ENCODE data around the gene UPK3A. TPM values are rescaled to one million over a fixed set of nuclear protein-coding genes. Genes with fewer than 3 reads are reported as not detected.

Gene UPK3A
- total and polyA plus RNA-seq, 10 of the 15 experiments (the other 5 are each of a cell fraction or from before 2014, with no cell fraction given), result not detected

- ATAC-seq, result no peak
- in situ Hi-C loops (cut with MboI), result no loop called here
- Histone ChIP-seq H3K27ac (ENCODE audit: control insufficient read depth, insufficient read depth) (no peak overlapping the region), H3K9me3 (replicated peaks; ENCODE audit: control insufficient read depth, insufficient read depth, low read length) (no peaks in the 10 kb centered on the region), H3K4me2 (ENCODE audit: control insufficient read depth, insufficient read depth) (no peak overlapping the region), H3K4me3 (no peak overlapping the region), H2AFZ (ENCODE audit: control insufficient read depth, low read depth, low read length) (no peak overlapping the region), H4K20me1 (ENCODE audit: control insufficient read depth, insufficient read depth) (no peaks in the 10 kb centered on the region), H3K4me1 (ENCODE audit: control insufficient read depth, insufficient read depth, low read length) (no peaks in the 10 kb centered on the region), H3K27me3 (replicated peaks in 1 of 2; ENCODE audit: control insufficient read depth in 2 of 2, insufficient read depth in 2 of 2, low read length in 1 of 2) (no peaks in the 10 kb centered on the region), H3K9ac (ENCODE audit: control insufficient read depth, insufficient read depth, low read length) (no peak overlapping the region), H3K36me3 (ENCODE audit: control insufficient read depth in 2 of 2, insufficient read depth in 2 of 2, low read length in 1 of 2) (peaks cover 12 to 13% of the 10 kb centered on the region in 2 experiments; a peak in 3 of 4 replicates), H3K79me2 (ENCODE audit: control insufficient read depth, insufficient read depth, low read length) (no peaks in the 10 kb centered on the region)
- no peak for DNase-seq (ENCODE audit: low read depth, low spot score)
- no peak for FAIRE-seq
- RAD21 ChIA-PET (ENCODE audit: unreplicated experiment), result no interaction called here
- POLR2A ChIA-PET, result no interaction called here
- WGBS (ENCODE audit: insufficient coverage, insufficient replicate concordance, low lambda C conversion rate, missing lambda C conversion rate), result 92% methylated on average over 29 of the region's 29 CpGs
- intact Hi-C loops (cut with micrococcal nuclease; ENCODE audit: unreplicated experiment), result no loop called here
- SMC1A ChIA-PET (ENCODE audit: uncharacterized antibody, unreplicated experiment), result no interaction called here
- CTCF ChIA-PET, result no interaction called here
- TF ChIP-seq SMC3 (IDR thresholded peaks at IDR 0.05; ENCODE audit: borderline replicate concordance, low read length) (no peak), PAX8 (IDR thresholded peaks at IDR 0.05) (no peak), CHD1 (IDR thresholded peaks at IDR 0.05; ENCODE audit: low read depth, low read length) (no peak), RFX5 (IDR thresholded peaks at IDR 0.05; ENCODE audit: low read depth, low read length) (no peak)
- BruUV-seq (replicated peaks), result no TSS peak
Observed at GRCh38 chr22:45335854-45336522, 51.2 kb downstream of the UPK3A start.

- BruUV-seq (replicated peaks), result no TSS peak
- peaks cover 12 to 15% of the 10 kb centered on the region in 2 experiments; a peak in 3 of 4 replicates for H3K36me3 ChIP-seq (ENCODE audit: control insufficient read depth in 2 of 2, insufficient read depth in 2 of 2, low read length in 1 of 2)
Observed at GRCh38 chr22:45336971-45337431, 52.3 kb downstream of the UPK3A start.

More at GRCh38 chr22:45336971-45337431, 52.3 kb downstream of the UPK3A start:
- Histone ChIP-seq H3K9me3 (replicated peaks; ENCODE audit: control insufficient read depth, insufficient read depth, low read length) (no peaks in the 10 kb centered on the region), H3K4me1 (ENCODE audit: control insufficient read depth, insufficient read depth, low read length) (no peaks in the 10 kb centered on the region), H4K20me1 (ENCODE audit: control insufficient read depth, insufficient read depth) (no peaks in the 10 kb centered on the region), H3K27ac (ENCODE audit: control insufficient read depth, insufficient read depth) (no peak overlapping the region), H2AFZ (ENCODE audit: control insufficient read depth, low read depth, low read length) (no peak overlapping the region), H3K79me2 (ENCODE audit: control insufficient read depth, insufficient read depth, low read length) (no peaks in the 10 kb centered on the region), H3K27me3 (replicated peaks in 1 of 2; ENCODE audit: control insufficient read depth in 2 of 2, insufficient read depth in 2 of 2, low read length in 1 of 2) (no peaks in the 10 kb centered on the region), H3K4me3 (no peak overlapping the region), H3K9ac (ENCODE audit: control insufficient read depth, insufficient read depth, low read length) (no peak overlapping the region), H3K4me2 (ENCODE audit: control insufficient read depth, insufficient read depth) (no peak overlapping the region)
- POLR2A ChIA-PET, result no interaction called here
- intact Hi-C loops (cut with micrococcal nuclease; ENCODE audit: unreplicated experiment) (no loop called here), in situ Hi-C loops (cut with MboI) (no loop called here)
- TF ChIP-seq BHLHE40 (IDR thresholded peaks at IDR 0.05; ENCODE audit: borderline replicate concordance in 1 of 2, low read depth in 2 of 2, low read length in 1 of 2) (no peak), FOS (IDR thresholded peaks at IDR 0.05; ENCODE audit: borderline replicate concordance, extremely low read depth, insufficient read length) (no peak), HCFC1 (IDR thresholded peaks at IDR 0.05; ENCODE audit: low read length) (no peak), ATF2 (IDR thresholded peaks at IDR 0.05; ENCODE audit: low read length) (no peak), CREM (IDR thresholded peaks at IDR 0.05; ENCODE audit: low read depth) (no peak)
- ATAC-seq (no peak), DNase-seq (ENCODE audit: low read depth, low spot score) (no peak), FAIRE-seq (no peak)
- SMC1A ChIA-PET (ENCODE audit: uncharacterized antibody, unreplicated experiment), result no interaction called here
- 89% methylated on average over 18 of the region's 18 CpGs for WGBS (ENCODE audit: insufficient coverage, insufficient replicate concordance, low lambda C conversion rate, missing lambda C conversion rate)
- CTCF ChIA-PET, result no interaction called here
- RAD21 ChIA-PET (ENCODE audit: unreplicated experiment), result no interaction called here
